Posterior vena cava (tissue), 2 donors: ENCODE results near the gene CILP2. TPM values are rescaled to one million over a fixed set of nuclear protein-coding genes. Genes with fewer than 3 reads are reported as not detected.

Experiments used
- DNase-seq: peaks from one replicate; pipeline ENCODE4 v3.0.0-alpha.2; 2020; ENCODE audit warnings: low spot score
- intact Hi-C, 2 donors: fragments of 100-400 bp; cut with DNase I; formaldehyde crosslinking; loops; one replicate each; pipeline versions ENCODE4 v1.14.1 to v1.14.2; 2022 to 2023
- total RNA-seq, 2 donors: library from RNA; stranded (reverse); fragmentation: NEBNext Ultra II Directional; extraction: Animal tissue kit (Norgen Biotek cat#: 25700); gene quantifications; one replicate each; pipeline ENCODE4 v1.2.1, GENCODE V29; 2021
- donor health status: DM: yes; HTN: yes; CAD: no.
- donor health status: DM: yes; HTN: yes; CAD: no.

Gene CILP2
- total RNA-seq, 2 donors from 2014 or later, result 0.67 to 2.3 TPM

DNA sequence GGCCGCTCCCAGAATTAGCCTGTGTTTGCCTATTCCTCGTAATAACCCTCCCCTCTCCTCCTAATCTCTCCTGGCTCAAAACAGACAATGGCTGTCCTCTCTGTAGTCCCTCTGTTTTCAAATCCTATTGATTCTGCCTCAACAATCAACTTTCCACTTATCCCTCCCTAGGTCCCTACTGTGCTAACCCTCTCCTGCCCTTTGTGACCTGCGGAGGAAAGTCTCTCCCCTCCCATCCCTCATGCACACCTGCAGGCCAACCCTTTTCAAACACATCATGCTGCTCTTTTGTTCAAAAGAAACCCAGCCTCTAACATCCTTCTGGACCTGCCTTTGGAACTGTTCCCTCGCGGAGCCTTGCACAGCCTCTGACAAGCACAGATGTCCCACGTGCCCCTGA lies 37.3 kb downstream of the CILP2 start:
- DNase-seq, result no peak
- intact Hi-C loops, result no loop called here

DNA sequence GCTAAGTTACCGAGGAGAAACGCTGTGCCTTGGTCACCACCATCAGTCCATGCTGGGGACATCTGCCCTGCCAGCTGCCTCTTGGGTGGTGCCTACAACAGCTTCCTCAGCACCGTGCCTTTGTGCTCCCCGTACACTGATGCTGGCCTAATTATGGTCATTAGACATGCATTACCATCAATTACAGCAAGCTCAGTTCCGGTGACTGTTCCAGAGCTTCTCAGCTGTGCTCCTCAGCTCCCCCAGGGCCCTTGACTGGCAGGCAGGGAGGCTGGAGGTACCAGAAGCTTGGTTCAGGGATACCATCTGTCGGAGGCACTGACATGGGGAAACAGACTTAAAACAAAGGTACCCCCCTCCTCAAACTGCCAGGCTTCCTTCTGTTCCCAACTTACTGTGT lies 40.2 kb downstream of the CILP2 start:
- intact Hi-C loops, result no loop called here
- DNase-seq, result no peak

DNA sequence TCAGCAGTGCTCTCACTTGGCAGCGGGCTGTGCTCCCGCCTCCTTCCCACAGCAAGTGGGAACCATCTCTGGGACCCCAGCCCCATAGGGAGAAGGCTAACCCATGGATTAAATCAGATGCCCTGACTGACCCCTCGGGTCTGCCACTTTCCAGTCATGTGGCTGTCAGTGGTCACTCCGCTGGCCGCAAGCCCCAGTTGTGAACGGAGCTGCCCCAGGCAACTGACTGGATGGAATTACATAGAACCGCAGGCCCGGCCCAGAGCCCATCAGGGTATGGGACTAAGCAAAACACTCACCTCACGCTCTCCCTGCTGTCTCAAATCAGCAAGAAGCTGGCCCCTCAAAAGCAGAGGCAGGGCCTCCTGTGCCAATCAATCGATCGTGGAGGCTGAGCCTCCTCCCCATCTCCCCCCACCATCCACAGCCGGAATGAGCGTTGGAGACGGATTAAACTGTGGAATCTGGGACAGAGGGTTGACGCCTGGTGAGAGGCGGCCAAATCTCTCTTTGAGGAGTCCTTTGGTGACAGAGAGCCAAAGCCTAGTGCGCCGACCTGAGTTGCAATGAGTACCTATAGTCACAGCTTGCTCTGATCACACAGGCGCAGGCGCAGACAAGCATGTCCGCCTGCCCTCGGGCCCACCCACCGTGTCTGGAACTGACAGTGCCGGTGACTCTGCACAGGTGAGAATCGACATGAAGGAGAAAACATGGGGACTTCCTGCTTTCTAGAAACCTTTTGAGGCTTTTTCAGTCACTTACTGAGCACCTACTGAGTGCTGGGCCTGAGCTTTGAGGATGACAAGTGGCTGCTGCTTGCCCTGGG lies 41.7 kb downstream of the CILP2 start:
- no peak for DNase-seq
- intact Hi-C loops, result no loop called here

GRCh38 chr19:19580418-19580817 lies 42.4 kb downstream of the CILP2 start:
- intact Hi-C loops, result no loop called here
- DNase-seq, result no peak

DNA sequence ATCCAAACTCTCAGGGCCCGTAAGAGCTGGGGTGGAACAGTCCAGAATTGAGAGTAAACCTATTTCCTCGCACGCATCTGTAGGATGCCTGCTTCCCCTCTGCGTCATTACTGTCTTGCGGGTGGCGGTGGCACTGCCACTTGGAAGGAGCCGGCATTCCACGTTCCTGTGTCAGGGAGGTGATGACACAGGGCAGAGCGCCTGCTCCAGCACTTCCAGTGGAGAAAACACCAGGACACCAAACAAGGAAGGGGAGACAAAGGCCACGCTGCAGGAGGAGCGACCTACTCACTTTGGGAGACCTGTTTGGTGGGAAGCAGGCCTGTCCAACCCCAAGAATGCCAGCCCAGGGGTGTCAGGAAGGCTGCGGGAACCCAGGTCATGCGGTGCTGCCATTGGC lies 43.3 kb downstream of the CILP2 start:
- intact Hi-C loops, result no loop called here
- DNase-seq, result no peak

- intact Hi-C loops, result no loop called here
- no peak for DNase-seq
Measured at GRCh38 chr19:19582471-19582870, 44.4 kb downstream of the CILP2 start.

DNA sequence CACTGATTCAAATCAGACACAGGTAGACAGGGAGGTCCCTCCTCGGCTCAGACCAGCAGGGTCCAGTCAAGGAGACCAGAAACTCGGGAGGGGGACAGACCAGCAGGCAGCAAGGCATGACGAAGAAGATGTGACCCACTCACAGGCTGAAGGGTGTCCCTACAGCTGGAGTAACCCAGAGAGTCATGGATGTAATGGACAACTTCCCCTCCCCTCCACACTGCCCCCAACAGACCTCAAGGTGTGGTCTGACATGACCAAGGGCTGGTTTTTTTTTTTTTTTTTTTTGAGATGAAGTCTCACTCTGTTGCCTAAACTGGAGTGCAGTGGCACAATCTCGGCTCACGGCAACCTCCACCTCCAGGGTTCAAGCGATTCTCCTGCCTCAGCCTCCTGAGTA lies 46.3 kb downstream of the CILP2 start:
- intact Hi-C loops, result no loop called here

GRCh38 chr19:19587771-19588170 lies 49.7 kb downstream of the CILP2 start:
- DNase-seq, result no peak
- intact Hi-C loops, result no loop called here

More for the DNA sequence above, 46.3 kb downstream of the CILP2 start:
- DNase-seq, result no peak

- DNase-seq, result no peak
- intact Hi-C loops, result no loop called here
Measured at GRCh38 chr19:19588546-19588945, 50.5 kb downstream of the CILP2 start.

- no peak for DNase-seq
- intact Hi-C loops, result no loop called here
Measured at GRCh38 chr19:19591133-19591825, 53.2 kb downstream of the CILP2 start.

- no peak for DNase-seq
- intact Hi-C loops, result no loop called here
Measured at GRCh38 chr19:19592690-19593089, 54.6 kb downstream of the CILP2 start.

DNA sequence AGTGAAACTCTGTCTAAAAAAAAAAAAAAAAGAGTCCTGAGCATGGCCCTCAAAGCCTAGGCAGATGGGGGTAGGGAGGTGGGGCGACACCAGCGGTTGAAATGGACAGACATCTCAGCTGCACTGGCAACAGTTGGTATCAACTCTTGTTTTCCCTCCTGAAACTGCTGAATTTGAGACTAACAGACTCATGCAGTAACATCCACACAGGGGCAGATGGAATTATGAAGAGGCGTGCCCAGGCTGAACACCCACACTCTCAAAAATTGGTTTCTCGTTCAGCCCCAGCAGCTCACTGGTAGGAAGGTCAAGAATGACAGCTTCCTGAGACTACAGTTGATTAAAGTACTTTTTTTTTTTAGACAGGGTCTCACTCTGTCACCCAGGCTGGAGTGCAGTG lies 56.3 kb downstream of the CILP2 start:
- no peak for DNase-seq
- intact Hi-C loops, result no loop called here

GRCh38 chr19:19595171-19595701 lies 57.2 kb downstream of the CILP2 start:
- no peak for DNase-seq
- intact Hi-C loops, result no loop called here

Other genes with a start within 250 kb of the CILP2 start
- gene SUGP1, start 217.8 kb upstream of the CILP2 start, total RNA-seq, result 10 to 100 TPM; 25.8 to 30.4 TPM
- gene MAU2, start 217.4 kb upstream of the CILP2 start, total RNA-seq, result 10 to 100 TPM; 37.1 to 42.0 TPM
- 10 to 100 TPM; 54.3 to 70.9 TPM for gene GATAD2A, start 132.6 kb upstream of the CILP2 start, total RNA-seq
- gene TSSK6, start 22.7 kb upstream of the CILP2 start, total RNA-seq, result under 1 TPM; 0.46 to 1.00 TPM
- gene NDUFA13, start 22.0 kb upstream of the CILP2 start, total RNA-seq, result 100 to 1,000 TPM; 217 to 248 TPM
- 1 to 10 TPM; 2.9 to 3.7 TPM for gene YJEFN3, start 9.4 kb upstream of the CILP2 start, total RNA-seq
- under 1 TPM; 0.29 to 0.93 TPM for gene PBX4, start 80.4 kb downstream of the CILP2 start, total RNA-seq
- gene LPAR2, start 90.0 kb downstream of the CILP2 start, total RNA-seq, result 1 to 10 TPM; 2.0 to 5.5 TPM
- 10 to 100 TPM in 1 of 2 donors, 1 to 10 TPM in 1; 8.3 to 11.4 TPM for gene GMIP, start 105.4 kb downstream of the CILP2 start, total RNA-seq
- gene ATP13A1, start 125.4 kb downstream of the CILP2 start, total RNA-seq, result 10 to 100 TPM; 33.1 to 33.3 TPM
- 1 to 10 TPM; 6.3 to 8.2 TPM for gene ZNF101, start 130.6 kb downstream of the CILP2 start, total RNA-seq
- 1 to 10 TPM; 5.0 to 6.4 TPM for gene ZNF14, start 194.8 kb downstream of the CILP2 start, total RNA-seq